Neural progenitor cell (in vitro differentiated cells): ENCODE data around the gene BLOC1S3.

Experiments
- EZH2 ChIP-seq: fragments of 200-600 bp; sonication (generic); IDR thresholded peaks from 2 replicates; pipeline ENCODE4 v1.6.1; 2017; ENCODE audit warnings: antibody characterized with exemption, mild to moderate bottlenecking, moderate library complexity
- EZH2phosphoT487 ChIP-seq: fragments of 200-600 bp; sonication (generic); IDR thresholded peaks from 2 replicates; pipeline ENCODE4 v1.6.1; 2017; ENCODE audit warnings: antibody characterized with exemption
- TF ChIP-seq, protein P1 (sequence below): fragments of 200-600 bp; sonication (generic); IDR thresholded peaks from 2 replicates; pipeline ENCODE4 v1.5.1; 2017; ENCODE audit warnings: antibody characterized with exemption, mild to moderate bottlenecking

- TF ChIP-seq, protein P1, sequence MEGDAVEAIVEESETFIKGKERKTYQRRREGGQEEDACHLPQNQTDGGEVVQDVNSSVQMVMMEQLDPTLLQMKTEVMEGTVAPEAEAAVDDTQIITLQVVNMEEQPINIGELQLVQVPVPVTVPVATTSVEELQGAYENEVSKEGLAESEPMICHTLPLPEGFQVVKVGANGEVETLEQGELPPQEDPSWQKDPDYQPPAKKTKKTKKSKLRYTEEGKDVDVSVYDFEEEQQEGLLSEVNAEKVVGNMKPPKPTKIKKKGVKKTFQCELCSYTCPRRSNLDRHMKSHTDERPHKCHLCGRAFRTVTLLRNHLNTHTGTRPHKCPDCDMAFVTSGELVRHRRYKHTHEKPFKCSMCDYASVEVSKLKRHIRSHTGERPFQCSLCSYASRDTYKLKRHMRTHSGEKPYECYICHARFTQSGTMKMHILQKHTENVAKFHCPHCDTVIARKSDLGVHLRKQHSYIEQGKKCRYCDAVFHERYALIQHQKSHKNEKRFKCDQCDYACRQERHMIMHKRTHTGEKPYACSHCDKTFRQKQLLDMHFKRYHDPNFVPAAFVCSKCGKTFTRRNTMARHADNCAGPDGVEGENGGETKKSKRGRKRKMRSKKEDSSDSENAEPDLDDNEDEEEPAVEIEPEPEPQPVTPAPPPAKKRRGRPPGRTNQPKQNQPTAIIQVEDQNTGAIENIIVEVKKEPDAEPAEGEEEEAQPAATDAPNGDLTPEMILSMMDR, result no peak
- TF ChIP-seq EZH2phosphoT487 (no peak), EZH2 (no peak)
These were observed 47.5 kb upstream of the BLOC1S3 start for GRCh38 chr19:45130888-45131615.
